Adrenal gland (tissue), 12 donors: Measurements from ENCODE around the gene CNNM2. TPM values are rescaled to one million over a fixed set of nuclear protein-coding genes. Genes with fewer than 3 reads are reported as not detected.

ENCODE experiments used
- DNase-seq, 7 donors: peaks; one replicate each; pipeline ENCODE4 v3.0.0-alpha.2; 2019 to 2020
- H3K27ac ChIP-seq, 5 donors: fragments of 200-600 bp; sonication (generic) in 4 of 5; 1 replicate in 3 of 5; 2 replicates in 2 of 5; pipeline versions ENCODE4 v1.5.1 to v1.8.0; 2016 to 2020; ENCODE audit warnings: mild to moderate bottlenecking in 1 of 5
- H3K27me3 ChIP-seq: fragments of 200-600 bp; 2 replicates; pipeline ENCODE4 v1.8.0; 2021
- H3K36me3 ChIP-seq, 2 donors: fragments of 200-600 bp; replicated peaks in 1 of 2; 1 replicate in 1 of 2; 2 replicates in 1 of 2; pipeline versions ENCODE4 v1.5.1 to v1.8.0; 2018 to 2022
- H3K4me1 ChIP-seq, 2 donors: fragments of 200-600 bp; replicated peaks in 1 of 2; 1 replicate in 1 of 2; 2 replicates in 1 of 2; pipeline versions ENCODE4 v1.5.1 to v1.8.0; 2018 to 2021
- H3K4me3 ChIP-seq, 4 donors: fragments of 200-600 bp; sonication (generic) in 3 of 4; one replicate each; pipeline ENCODE4 v1.5.1; 2016 to 2018
- H3K9me3 ChIP-seq, 3 donors: fragments of 200-600 bp; sonication (generic) in 1 of 3; replicated peaks in 1 of 3; 1 replicate in 2 of 3; 2 replicates in 1 of 3; pipeline versions ENCODE4 v1.5.1 to v1.8.0; 2016 to 2021
- CTCF ChIP-seq, 6 experiments: fragments of 450-650 bp in 4 of 6; fragments of 200-600 bp in 2 of 6; sonication (generic) in 1 of 6; IDR thresholded peaks; 1 replicate in 5 of 6; 2 replicates in 1 of 6; pipeline versions ENCODE4 v1.5.1 to v1.8.0; 2016 to 2021; ENCODE audit warnings: antibody characterized with exemption in 6 of 6, mild to moderate bottlenecking in 2 of 6, moderate library complexity in 1 of 6
- POLR2A ChIP-seq, 2 donors: fragments of 450-650 bp; IDR thresholded peaks; one replicate each; pipeline ENCODE4 v1.6.1; 2017; ENCODE audit warnings: antibody characterized with exemption in 2 of 2, mild to moderate bottlenecking in 2 of 2, moderate library complexity in 1 of 2
- WGBS, 4 donors: extraction: QIAGEN DNeasy Blood & Tissue Kit in 2 of 4; methylation state at CpG; one replicate each; pipeline versions ENCODE4 v1.1.5 to v1.1.7; 2013 to 2017; 5-methylcytosine and 5-hydroxymethylcytosine counted together
- intact Hi-C, 2 donors: fragments of 100-400 bp; cut with DNase I; formaldehyde crosslinking; loops; one replicate each; pipeline versions ENCODE4 v1.14.1 to v1.15.0; 2022 to 2023
- polyA plus RNA-seq, 3 donors: library from polyadenylated mRNA; stranded (reverse); fragments of 200-250 nt in 2 of 3; fragments of 350-450 nt in 1 of 3; fragmentation: Illumina TruSeq in 1 of 3; extraction: RNeasy Lipid Tissue Mini Kit (QIAGEN cat#74804) in 1 of 3; gene quantifications; one replicate each; pipeline ENCODE4 v1.2.3, GENCODE V29; 2013 to 2014
- total RNA-seq, 9 donors: library from RNA; depleted of rRNA in 4 of 9; stranded (reverse); fragments of >200 nt in 4 of 9; fragments of 120-200 nt in 1 of 9; fragmentation: NEBNext Ultra II Directional in 1 of 9; extraction: Animal tissue kit (Norgen Biotek cat#: 25700) in 1 of 9; gene quantifications; one replicate each; pipeline versions ENCODE4 v1.1.0 to v1.2.4, GENCODE V29; 2013 to 2023
- donor health status: healthy with polysubstance abuse.
- donor health status: Bipolar disorder and iron deficiency.
- donor health status: DM: yes; HTN: yes; CAD: no.
- donor health status: DM: no; HTN: no; CAD: no.
- donor health status: DM: no; HTN: no; CAD: no.
- donor health status: DM: yes; HTN: yes; CAD: no.

CNNM2 gene
- total and polyA plus RNA-seq, 12 donors: 5.4 to 52.0 (median 36.6) TPM

- peaks cover 18 to 48% of the 10 kb centered on the region in 2 donors for H3K4me1 ChIP-seq
- H3K27me3 ChIP-seq: no peaks in the 10 kb centered on the region
- peak; percentile 84 to 94 (median 90) for DNase-seq
- no peaks in the 10 kb centered on the region for H3K9me3 ChIP-seq
- no peaks in the 10 kb centered on the region for H3K36me3 ChIP-seq
- H3K27ac ChIP-seq: peak overlapping the region; percentile 34 to 93 (median 87)
- TF ChIP-seq POLR2A (IDR thresholded peaks at IDR 0.05) (peak; percentile 35 to 81), CTCF (IDR thresholded peaks at IDR 0.05) (peak; percentile 86 to 98 (median 96))
- intact Hi-C loops: loop anchor here (5.0 to 10.0 kb wide), 3 partner anchors 150 to 330 kb away; partner anchors contain the start of gene RPEL1 (in 2 of the 2)
- 0 to 1% (median 0%) methylated on average over 3 to 45 of the region's 45 CpGs for WGBS, 4 donors
- H3K4me3 ChIP-seq: peak overlapping the region in 3 of 4 donors; percentile 10 to 87 (median 53)
Observed at GRCh38 chr10:102917314-102917961, 656 bp upstream of the CNNM2 start.

GRCh38 chr10:102918817-102919245, 737 bp downstream of the CNNM2 start:
- 0% methylated on average over 7 to 49 of the region's 49 CpGs; no CpG with 5 or more reads in 1 of the 4 donors for WGBS, 4 donors
- Histone ChIP-seq H3K4me3 (peak overlapping the region; percentile 44 to 88 (median 77)), H3K36me3 (no peaks in the 10 kb centered on the region), H3K9me3 (no peaks in the 10 kb centered on the region), H3K27ac (peak overlapping the region in 4 of 5 donors; percentile 70 to 93 (median 84)), H3K27me3 (no peaks in the 10 kb centered on the region), H3K4me1 (peaks cover 29 to 54% of the 10 kb centered on the region in 2 donors)
- intact Hi-C loops: loop anchor here (5.0 to 10.0 kb wide), 3 partner anchors 148 to 328 kb away; partner anchors contain the start of gene RPEL1 (in 2 of the 2)
- TF ChIP-seq POLR2A (IDR thresholded peaks at IDR 0.05) (no peak), CTCF (IDR thresholded peaks at IDR 0.05) (no peak)
- peak in 3 of 7 donors; percentile 42 to 62 (median 45) for DNase-seq

- no peaks in the 10 kb centered on the region for H3K9me3 ChIP-seq
- 20 to 60% (median 23%) methylated on average over 3 to 47 of the region's 47 CpGs for WGBS, 4 donors
- H3K4me1 ChIP-seq: peaks cover 33 to 56% of the 10 kb centered on the region in 2 donors
- TF ChIP-seq CTCF (IDR thresholded peaks at IDR 0.05) (no peak), POLR2A (IDR thresholded peaks at IDR 0.05) (peak in 1 of 2 donors; percentile 26)
- H3K4me3 ChIP-seq: peak overlapping the region; percentile 44 to 88 (median 77)
- no peaks in the 10 kb centered on the region for H3K27me3 ChIP-seq
- H3K27ac ChIP-seq: peak overlapping the region in 3 of 5 donors; percentile 70 to 93 (median 93)
- no peaks in the 10 kb centered on the region for H3K36me3 ChIP-seq
- DNase-seq: peak; percentile 44 to 74 (median 54)
- intact Hi-C loops: loop anchor here (5.0 to 10.0 kb wide), 3 partner anchors 148 to 328 kb away; partner anchors contain the start of gene RPEL1 (in 2 of the 2)
Observed at GRCh38 chr10:102919246-102919959, 1.3 kb downstream of the CNNM2 start.
